PFSK-1 (cell line): ENCODE data around the gene USP46.

Experiments
- FOXP2 ChIP-seq: optimal IDR thresholded peaks from 2 replicates; pipeline ENCODE3; 2011; ENCODE audit warnings: borderline replicate concordance, control low read depth, inconsistent platforms; ENCODE audit not compliant: insufficient read depth; ENCODE audit errors: extremely low read length, extremely low read depth
- POLR2AphosphoS5 ChIP-seq: IDR thresholded peaks from 2 replicates; pipeline ENCODE4 v1.6.1; 2012; ENCODE audit warnings: low read depth, mild to moderate bottlenecking, control low read depth, low read length, moderate library complexity
- REST ChIP-seq, 2 experiments: IDR thresholded peaks; 2 replicates each; pipeline versions ENCODE4 v1.6.1 to v1.8.0; 2011 to 2012; ENCODE audit warnings: low read depth in 2 of 2, low read length in 2 of 2, control low read depth in 1 of 2, inconsistent platforms in 1 of 2, mild to moderate bottlenecking in 1 of 2, moderate library complexity in 1 of 2; ENCODE audit not compliant: insufficient read depth in 1 of 2
- SIN3A ChIP-seq: IDR thresholded peaks from 2 replicates; pipeline ENCODE4 v1.6.1; 2012; ENCODE audit warnings: mild to moderate bottlenecking, low read length, moderate library complexity, borderline replicate concordance; ENCODE audit not compliant: insufficient read depth
- TAF1 ChIP-seq: IDR thresholded peaks from 2 replicates; pipeline ENCODE4 v1.6.1; 2012; ENCODE audit warnings: low read length, control low read depth, borderline replicate concordance; ENCODE audit not compliant: insufficient read depth

The USP46 gene

GRCh38 chr4:52637116-52637515 lies 22.0 kb downstream of the USP46 start:
- TF ChIP-seq FOXP2 (no peak), REST (IDR thresholded peaks at IDR 0.05; ENCODE audit: insufficient read depth in 1 of 2, low read depth in 2 of 2, low read length in 2 of 2) (no peak), POLR2AphosphoS5 (no peak), SIN3A (no peak), TAF1 (no peak)

GRCh38 chr4:52635560-52635959 lies 23.5 kb downstream of the USP46 start:
- TF ChIP-seq FOXP2, result no peak
- TF ChIP-seq SIN3A, result no peak
- TF ChIP-seq TAF1, result no peak
- no peak for TF ChIP-seq POLR2AphosphoS5
- no peak for TF ChIP-seq REST (IDR thresholded peaks at IDR 0.05; ENCODE audit: insufficient read depth in 1 of 2, low read depth in 2 of 2, low read length in 2 of 2)

GRCh38 chr4:52635130-52635529 lies 24.0 kb downstream of the USP46 start:
- TF ChIP-seq SIN3A, result no peak
- TF ChIP-seq FOXP2, result no peak
- TF ChIP-seq POLR2AphosphoS5, result no peak
- TF ChIP-seq REST (IDR thresholded peaks at IDR 0.05; ENCODE audit: insufficient read depth in 1 of 2, low read depth in 2 of 2, low read length in 2 of 2), result no peak
- no peak for TF ChIP-seq TAF1

- no peak for TF ChIP-seq TAF1
- TF ChIP-seq SIN3A, result no peak
- no peak for TF ChIP-seq FOXP2
- no peak for TF ChIP-seq POLR2AphosphoS5
- no peak for TF ChIP-seq REST (IDR thresholded peaks at IDR 0.05; ENCODE audit: insufficient read depth in 1 of 2, low read depth in 2 of 2, low read length in 2 of 2)
Observed at GRCh38 chr4:52633846-52634245, 25.3 kb downstream of the USP46 start.

GRCh38 chr4:52628974-52629373 lies 30.1 kb downstream of the USP46 start:
- TF ChIP-seq SIN3A (no peak), POLR2AphosphoS5 (no peak), TAF1 (no peak), FOXP2 (no peak), REST (IDR thresholded peaks at IDR 0.05; ENCODE audit: insufficient read depth in 1 of 2, low read depth in 2 of 2, low read length in 2 of 2) (no peak)
